Endothelial cell of umbilical vein (primary cell): Measurements from ENCODE around the gene PLEKHB2.

Experiments used
- CTCF ChIP-seq, 2 donors: IDR thresholded peaks; 1 replicate in 1 of 2; 2 replicates in 1 of 2; pipeline ENCODE4 v1.5.1; 2011; ENCODE audit warnings: low read length in 2 of 2, mild to moderate bottlenecking in 2 of 2, moderate library complexity in 2 of 2, control low read depth in 1 of 2, inconsistent platforms in 1 of 2, low read depth in 1 of 2; ENCODE audit not compliant: insufficient read depth in 1 of 2; ENCODE audit errors: extremely low read depth in 1 of 2
- EZH2 ChIP-seq: IDR thresholded peaks from 2 replicates; pipeline ENCODE4 v1.6.1; 2012; ENCODE audit warnings: borderline replicate concordance, low read depth, mild to moderate bottlenecking, moderate library complexity, low read length, inconsistent platforms; ENCODE audit not compliant: severe bottlenecking
- FOS ChIP-seq: IDR thresholded peaks from 2 replicates; pipeline ENCODE4 v1.6.1; 2011; ENCODE audit warnings: mild to moderate bottlenecking, low read length, moderate library complexity, borderline replicate concordance; ENCODE audit not compliant: insufficient read depth
- JUN ChIP-seq: IDR thresholded peaks from 2 replicates; pipeline ENCODE4 v1.6.1; 2011; ENCODE audit warnings: borderline replicate concordance, low read depth; ENCODE audit not compliant: insufficient read length, insufficient read depth
- MAX ChIP-seq: IDR thresholded peaks from 2 replicates; pipeline ENCODE4 v1.6.1; 2011; ENCODE audit not compliant: insufficient read depth, insufficient read length
- MYC ChIP-seq: IDR thresholded peaks from one replicate; pipeline ENCODE4 v1.6.1; 2011; ENCODE audit warnings: mild to moderate bottlenecking, low read depth, low read length
- POLR2A ChIP-seq: IDR thresholded peaks from 2 replicates; pipeline ENCODE4 v1.6.1; 2012; ENCODE audit warnings: low read depth, mild to moderate bottlenecking, control low read depth, low read length
- POLR2AphosphoS5 ChIP-seq: IDR thresholded peaks from 2 replicates; pipeline ENCODE4 v1.6.1; 2012; ENCODE audit warnings: low read depth, mild to moderate bottlenecking, control low read depth, low read length, moderate library complexity; ENCODE audit not compliant: insufficient read depth

- TF ChIP-seq POLR2AphosphoS5: no peak
- TF ChIP-seq CTCF (IDR thresholded peaks at IDR 0.05; ENCODE audit: extremely low read depth in 1 of 2, insufficient read depth in 1 of 2, low read depth in 1 of 2, low read length in 2 of 2): no peak
- TF ChIP-seq FOS: no peak
- no peak for TF ChIP-seq POLR2A
- no peak for TF ChIP-seq EZH2
- TF ChIP-seq MAX: no peak
- TF ChIP-seq JUN: no peak
- no peak for TF ChIP-seq MYC
Measured at GRCh38 chr2:131077966-131078365, 27.2 kb upstream of the PLEKHB2 start.
